K562 (cell line): ENCODE measurements around the gene UBLCP1. TPM values are rescaled to one million over a fixed set of nuclear protein-coding genes. Genes with fewer than 3 reads are reported as not detected.

Experiments used
- ATAC-seq: fragments of 200-7000 bp; cut with Tn5 transposase; 3 replicates; pipeline ENCODE4 v1.9.1; 2020; ENCODE audit warnings: moderate library complexity
- BruUV-seq: library from RNA; stranded (reverse); fragments of 400-500 nt; replicated peaks from 2 replicates; lab custom pipeline; 2021; lab: Mats Ljungman, UMichigan
- CTCF ChIA-PET: fragments of 300-600 bp; formaldehyde crosslinking; extraction: SDS; loops from one replicate; lab custom pipeline; 2021; ENCODE audit warnings: low intra/inter-chr PET ratio; lab: Yijun Ruan, JAX
- POLR2A ChIA-PET: fragments of 300-600, 350-650 bp; sonication (Branson Sonifier 250); formaldehyde crosslinking; extraction: SDS; loops from one replicate; lab custom pipeline; 2021; ENCODE audit warnings: antibody characterized with exemption, inconsistent platforms; lab: Yijun Ruan, JAX
- DNase-seq, 4 experiments: peaks; one replicate each; pipeline versions ENCODE4 v3.0.0 to v3.0.0-alpha.2; 2011 to 2018; ENCODE audit warnings: low spot score in 3 of 4, mixed read lengths in 3 of 4; ENCODE audit errors: extremely low read depth in 1 of 4
- FAIRE-seq: peaks from 2 replicates; lab custom pipeline; 2011; peaks lifted over from hg19 to GRCh38; lab: Jason Lieb, UNC
- H2AFZ ChIP-seq: 2 replicates; pipeline ENCODE4 v1.6.0; 2011; ENCODE audit warnings: low read depth, low read length, control low read depth, inconsistent platforms
- H3K27ac ChIP-seq: fragments of 200-600 bp; 3 replicates; pipeline ENCODE4 v1.8.0; 2011; ENCODE audit warnings: low read depth, mild to moderate bottlenecking, control low read depth, inconsistent platforms, low read length, moderate library complexity, mixed read lengths; ENCODE audit errors: extremely low read depth
- H3K27me3 ChIP-seq, 2 experiments: fragments of 300-600 bp in 1 of 2; 2 replicates in 1 of 2; 3 replicates in 1 of 2; pipeline versions ENCODE4 v1.6.0 to v1.8.0; 2011; ENCODE audit warnings: inconsistent platforms in 2 of 2, low read length in 2 of 2, mild to moderate bottlenecking in 1 of 2, mixed read lengths in 1 of 2, moderate library complexity in 1 of 2; ENCODE audit not compliant: control insufficient read depth in 2 of 2, insufficient read depth in 2 of 2
- H3K36me3 ChIP-seq: fragments of 300-600 bp; 3 replicates; pipeline ENCODE4 v1.8.0; 2011; ENCODE audit warnings: mild to moderate bottlenecking, low read length, inconsistent platforms; ENCODE audit not compliant: control insufficient read depth, insufficient read depth
- H3K4me1 ChIP-seq, 2 experiments: fragments of 200-600 bp in 1 of 2; replicated peaks in 1 of 2; 2 replicates in 1 of 2; 3 replicates in 1 of 2; pipeline versions ENCODE4 v1.5.1 to v1.8.0; 2011; ENCODE audit warnings: inconsistent platforms in 2 of 2, low read length in 2 of 2, mild to moderate bottlenecking in 1 of 2, mixed read lengths in 1 of 2, moderate library complexity in 1 of 2; ENCODE audit not compliant: control insufficient read depth in 2 of 2, insufficient read depth in 2 of 2
- H3K4me2 ChIP-seq: 2 replicates; pipeline ENCODE4 v1.6.1; 2011; ENCODE audit warnings: low read length, control low read depth, inconsistent platforms, mixed read lengths; ENCODE audit not compliant: insufficient read depth
- H3K4me3 ChIP-seq: fragments of 200-600 bp; sonication (generic), shearing (Covaris generic); 2 replicates; pipeline ENCODE4 v1.5.1; 2016; ENCODE audit warnings: control low read depth, inconsistent platforms
- H3K79me2 ChIP-seq: fragments of 200-600 bp; 3 replicates; pipeline ENCODE4 v1.8.0; 2011; ENCODE audit warnings: low read length, inconsistent platforms; ENCODE audit not compliant: control insufficient read depth, insufficient read depth
- H3K9ac ChIP-seq, 2 experiments: 2 replicates each; pipeline versions ENCODE4 v1.6.0 to v1.6.1; 2011; ENCODE audit warnings: low read depth in 2 of 2, low read length in 2 of 2, control low read depth in 1 of 2, inconsistent platforms in 1 of 2, mild to moderate bottlenecking in 1 of 2, mixed read lengths in 1 of 2; ENCODE audit not compliant: insufficient read depth in 1 of 2
- H3K9me1 ChIP-seq: one replicate; pipeline ENCODE4 v1.6.0; 2011; ENCODE audit warnings: inconsistent platforms, mild to moderate bottlenecking, low read length, moderate library complexity; ENCODE audit not compliant: control insufficient read depth, insufficient read depth
- H3K9me3 ChIP-seq: replicated peaks from 2 replicates; pipeline ENCODE4 v1.5.1; 2011; ENCODE audit warnings: low read depth, low read length, inconsistent platforms; ENCODE audit not compliant: control insufficient read depth, insufficient read depth
- H4K20me1 ChIP-seq: replicated peaks from 2 replicates; pipeline ENCODE4 v1.6.1; 2011; ENCODE audit warnings: low read length, inconsistent platforms, mixed read lengths; ENCODE audit not compliant: control insufficient read depth, insufficient read depth
- CCNT2 ChIP-seq: IDR thresholded peaks from 2 replicates; pipeline ENCODE4 v1.6.1; 2011; ENCODE audit warnings: borderline replicate concordance, low read depth, mild to moderate bottlenecking, moderate library complexity, mixed read lengths, low read length; ENCODE audit not compliant: insufficient read length; ENCODE audit errors: extremely low read depth
- CEBPG ChIP-seq, 3 experiments: fragments of 200-800 bp in 1 of 3; sonication (Bioruptor generic) in 1 of 3; sonication (generic) in 1 of 3; formaldehyde crosslinking in 1 of 3; IDR thresholded peaks in 2 of 3; conservative IDR thresholded peaks in 1 of 3; 2 replicates each; pipeline versions ENCODE4 v1.6.1 to v1.8.0; 2016 to 2022; ENCODE audit warnings: missing compliant biosample characterization in 2 of 3, missing genetic modification characterization in 2 of 3, mild to moderate bottlenecking in 1 of 3, missing genetic modification reagents in 1 of 3
- CREB1 ChIP-seq, 2 experiments: sonication (generic) in 1 of 2; formaldehyde crosslinking in 1 of 2; IDR thresholded peaks; 2 replicates each; pipeline versions ENCODE4 v1.6.1 to v1.8.0; 2012 to 2022; ENCODE audit warnings: inconsistent platforms in 1 of 2, mild to moderate bottlenecking in 1 of 2, missing genetic modification reagents in 1 of 2, moderate library complexity in 1 of 2
- IFI16 ChIP-seq: fragments of 250-450 bp; sonication (Bioruptor Pico); IDR thresholded peaks from 2 replicates; pipeline ENCODE4 v2.1.2; 2022; ENCODE audit warnings: mild to moderate bottlenecking, inconsistent platforms
- KDM2B ChIP-seq: fragments of 250-450 bp; sonication (Bioruptor Pico); IDR thresholded peaks from 2 replicates; pipeline ENCODE4 v1.8.0; 2021; ENCODE audit warnings: mild to moderate bottlenecking, moderate library complexity
- NFATC3 ChIP-seq: fragments of 450-650 bp; IDR thresholded peaks from 2 replicates; pipeline ENCODE4 v1.6.1; 2017; ENCODE audit warnings: mild to moderate bottlenecking
- SMARCA4 ChIP-seq: fragments of 450-650 bp; IDR thresholded peaks from 2 replicates; pipeline ENCODE4 v1.6.1; 2016
- ZKSCAN8 ChIP-seq: fragments of 200-800 bp; sonication (Bioruptor generic); IDR thresholded peaks from 2 replicates; pipeline ENCODE4 v1.6.1; 2016; ENCODE audit warnings: missing genetic modification characterization, missing compliant biosample characterization
- ZNF175 ChIP-seq: fragments of 200-800 bp; sonication (Bioruptor generic); IDR thresholded peaks from 2 replicates; pipeline ENCODE4 v1.6.1; 2016; ENCODE audit warnings: low read depth, mild to moderate bottlenecking, missing genetic modification characterization, missing compliant biosample characterization
- ZNF431 ChIP-seq: sonication (generic); formaldehyde crosslinking; IDR thresholded peaks from 2 replicates; pipeline ENCODE4 v1.8.0; 2022; ENCODE audit warnings: mild to moderate bottlenecking, missing genetic modification reagents
- WGBS: fragments of 100-300 bp; shearing (Covaris generic); methylation state at CpG from one replicate; pipeline ENCODE4 v1.1.6; 2016; ENCODE audit warnings: low coverage, mixed read lengths; ENCODE audit not compliant: insufficient coverage; ENCODE audit errors: missing lambda C conversion rate; 5-methylcytosine and 5-hydroxymethylcytosine counted together
- in situ Hi-C: fragments of 300-500 bp; cut with MboI; formaldehyde crosslinking; loops from 4 replicates; pipeline ENCODE4 v1.15.0; 2018; ENCODE audit warnings: inconsistent platforms, mixed read lengths
- intact Hi-C: fragments of 100-400 bp; cut with micrococcal nuclease; formaldehyde crosslinking; loops from 2 replicates; pipeline ENCODE4 v1.14.2; 2022
- polyA plus RNA-seq, 8 experiments: library from polyadenylated mRNA; depleted of rRNA in 4 of 8; stranded (reverse) in 5 of 8; unstranded in 3 of 8; fragments of >200 nt; fragmentation: Nextera tagmentation in 2 of 8; fragmentation: Illumina TruSeq in 1 of 8; extraction: Ambion mirVana in 2 of 8; extraction: Trizol in 1 of 8; gene quantifications; 2 replicates each; pipeline versions ENCODE4 v1.2.1 to v1.2.3, GENCODE V29; 2011 to 2014; ENCODE audit warnings: inconsistent platforms in 1 of 8, missing spikeins in 1 of 8
- total RNA-seq, 7 experiments: library from RNA; depleted of rRNA in 6 of 7; stranded (reverse); fragments of >200 nt in 6 of 7; fragmentation: Illumina TruSeq in 2 of 7; extraction: Trizol in 2 of 7; gene quantifications; 2 replicates each; pipeline versions ENCODE4 v1.2.1 to v1.2.3, GENCODE V29; 2011 to 2021; ENCODE audit warnings: low replicate concordance in 1 of 7
- TF ChIP-seq, protein P1 (sequence below): fragments of 250-450 bp; sonication (Bioruptor Pico); IDR thresholded peaks from 2 replicates; pipeline ENCODE4 v1.8.0; 2021; ENCODE audit warnings: moderate library complexity, mild to moderate bottlenecking, inconsistent platforms

UBLCP1 gene
- total and polyA plus RNA-seq, 9 of the 15 experiments (the other 6 are each of a cell fraction or from before 2014, with no cell fraction given), result 18.8 to 39.8 (median 30.2) TPM

DNA sequence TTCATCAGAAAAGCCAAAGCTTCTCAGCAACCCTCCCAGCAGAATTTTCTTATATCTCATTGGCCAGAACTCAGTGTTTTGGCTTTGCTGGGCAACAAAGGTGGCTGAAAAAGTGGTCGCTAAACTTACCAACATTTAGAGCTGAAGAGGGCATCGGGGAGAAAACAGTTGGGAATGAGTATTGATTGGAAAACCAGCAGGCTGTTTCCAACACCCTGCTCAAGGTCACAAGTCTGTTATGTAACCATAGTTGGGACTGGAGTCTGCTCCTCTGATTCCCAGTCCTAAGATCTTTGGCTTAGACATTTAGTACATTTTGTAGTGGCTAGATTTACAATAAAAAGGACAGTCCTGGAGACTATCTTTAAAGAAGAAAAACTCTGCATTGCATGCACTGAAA is 50.1 kb downstream of the UBLCP1 start:
- Histone ChIP-seq H3K9ac (no peak overlapping the region), H3K79me2 (no peaks in the 10 kb centered on the region), H3K4me3 (no peak overlapping the region), H3K36me3 (no peaks in the 10 kb centered on the region), H4K20me1 (no peaks in the 10 kb centered on the region), H3K4me2 (no peak overlapping the region), H3K9me3 (no peaks in the 10 kb centered on the region), H2AFZ (no peak overlapping the region), H3K9me1 (no peaks in the 10 kb centered on the region), H3K27me3 (peaks cover 22 to 25% of the 10 kb centered on the region in 2 experiments; a peak in 4 of 5 replicates), H3K4me1 (peaks cover 0 to 4% of the 10 kb centered on the region in 2 experiments; a peak in 1 of 5 replicates), H3K27ac (no peak overlapping the region)
- ATAC-seq, result no peak
- no peak for TF ChIP-seq IFI16 (CRISPR knock-in tag)
- WGBS, result 4% methylated on average over 2 of the region's 2 CpGs
- intact Hi-C loops, result no loop called here
- in situ Hi-C loops, result loop anchor here (25.0 kb wide), 1 partner anchor 601 kb away; no protein-coding TSS in a partner anchor
- ChIA-PET POLR2A (no interaction called here), CTCF (no interaction called here)
- no peak for DNase-seq
- FAIRE-seq, result no peak
- BruUV-seq, result no TSS peak

DNA sequence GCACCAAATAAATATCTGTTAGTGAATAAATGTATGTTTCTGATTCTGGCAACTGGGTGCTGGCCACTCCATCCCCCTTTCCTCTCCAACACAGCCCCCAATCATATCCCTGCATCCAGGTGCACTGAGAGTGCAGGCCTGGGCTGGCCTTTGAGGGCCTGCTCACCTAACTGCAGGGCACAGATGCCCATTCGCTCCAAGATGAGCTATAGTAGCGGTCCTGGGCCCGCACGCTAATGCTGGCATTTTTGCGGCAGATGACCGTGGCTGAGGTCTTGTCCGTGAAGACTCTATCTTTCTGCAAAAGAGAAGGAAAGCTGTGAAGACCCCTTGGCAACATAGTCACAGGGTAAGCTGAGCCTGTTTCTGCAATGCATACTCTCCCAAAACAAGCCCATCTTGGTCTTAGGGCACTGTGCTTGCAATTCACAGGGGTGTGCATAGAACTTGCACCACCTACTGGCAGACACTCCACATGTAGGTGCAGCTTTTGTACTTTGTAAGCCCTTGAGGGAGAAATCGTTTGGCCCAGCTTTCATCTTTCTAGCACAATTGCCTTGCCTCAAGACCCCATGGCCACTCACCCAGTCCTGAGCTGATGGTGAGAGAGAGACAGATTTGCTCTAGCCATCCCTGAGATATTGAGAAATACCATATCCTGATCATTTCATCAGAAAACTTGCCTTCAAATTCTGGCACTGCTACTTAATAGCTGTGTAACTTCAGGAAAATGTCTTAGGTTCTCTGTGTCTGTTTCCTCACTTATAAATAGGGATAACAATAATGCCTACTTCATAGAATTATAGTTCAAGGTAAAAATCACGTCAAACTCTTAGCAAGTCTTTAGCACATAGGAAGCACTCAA is 53.7 kb downstream of the UBLCP1 start:
- intact Hi-C loops, result loop anchor here (1.0 to 2.0 kb wide), 3 partner anchors 30 to 164 kb away; no protein-coding TSS in a partner anchor
- FAIRE-seq, result peak; percentile 90
- no peak for TF ChIP-seq ZNF431 (CRISPR knock-in tag)
- no peak for TF ChIP-seq ZNF175
- no peak for TF ChIP-seq CREB1 (IDR thresholded peaks at IDR 0.05)
- TF ChIP-seq CREB1 (CRISPR knock-in tag; IDR thresholded peaks at IDR 0.05), result no peak
- TF ChIP-seq ZKSCAN8 (CRISPR knock-in tag), result no peak
- TF ChIP-seq, protein P1, sequence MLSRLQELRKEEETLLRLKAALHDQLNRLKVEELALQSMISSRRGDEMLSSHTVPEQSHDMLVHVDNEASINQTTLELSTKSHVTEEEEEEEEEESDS, result no peak
- TF ChIP-seq SMARCA4, result no peak
- no peak for TF ChIP-seq KDM2B (CRISPR knock-in tag)
- TF ChIP-seq CCNT2, result no peak
- TF ChIP-seq NFATC3, result no peak
- TF ChIP-seq CEBPG (CRISPR knock-in tag; IDR thresholded peaks at IDR 0.05), result no peak
- TF ChIP-seq CEBPG (tag; conservative IDR thresholded peaks at IDR 0.05 in 1 of 2, IDR thresholded peaks at IDR 0.05 in 1 of 2), result 0 out of 4 replicates have a peak, but pooled peaks of 1 of the 2 experiments have one; percentile 31

More for the DNA sequence above, 53.7 kb downstream of the UBLCP1 start:
- H3K9me3 ChIP-seq, result no peaks in the 10 kb centered on the region
- DNase-seq, result peak; percentile 20 to 64 (median 36)
- H3K4me2 ChIP-seq, result no peak overlapping the region
- H4K20me1 ChIP-seq, result no peaks in the 10 kb centered on the region
- no peaks in the 10 kb centered on the region for H3K4me1 ChIP-seq
- H3K9me1 ChIP-seq, result no peaks in the 10 kb centered on the region
- no TSS peak for BruUV-seq
- no peaks in the 10 kb centered on the region for H3K79me2 ChIP-seq
- no peak overlapping the region for H3K9ac ChIP-seq
- no peak overlapping the region for H2AFZ ChIP-seq
- in situ Hi-C loops, result loop anchor here (5.0 to 25.0 kb wide), 2 partner anchors 159 to 604 kb away; no protein-coding TSS in a partner anchor
- H3K27me3 ChIP-seq, result peaks cover 5 to 9% of the 10 kb centered on the region in 2 experiments; a peak in 4 of 5 replicates
- CTCF ChIA-PET, result interaction anchor here (1.1 to 4.3 kb wide), 3 partner anchors 29 to 160 kb away, joined by 3 to 29 read pairs (median 19); no protein-coding TSS in a partner anchor
- peak; percentile 95 for ATAC-seq
- H3K27ac ChIP-seq, result no peak overlapping the region
- POLR2A ChIA-PET, result interaction anchor here (0.6 to 1.1 kb wide), 3 partner anchors 18 to 55 kb away, joined by 3 to 4 read pairs (median 3); no protein-coding TSS in a partner anchor
- no peaks in the 10 kb centered on the region for H3K36me3 ChIP-seq
- no peak overlapping the region for H3K4me3 ChIP-seq
- 47% methylated on average over 9 of the region's 9 CpGs for WGBS
